ENCODE measurements around the gene ARL16. TPM values are rescaled to one million over a fixed set of nuclear protein-coding genes. Genes with fewer than 3 reads are reported as not detected.

ARL16 gene
- total RNA-seq, 1 donor from 2014 or later = 24.1 TPM

GRCh38 chr17:81722184-81723120 lies 38.9 kb upstream of the ARL16 start:
- H3K36me3 ChIP-seq = no peaks in the 10 kb centered on the region
- H3K27me3 ChIP-seq = no peaks in the 10 kb centered on the region
- intact Hi-C loops (cut with DNase I) = no loop called here
- H3K4me3 ChIP-seq = no peak overlapping the region
- no peak for TF ChIP-seq POLR2A (IDR thresholded peaks at IDR 0.05)
- TF ChIP-seq POLR2AphosphoS5 (IDR thresholded peaks at IDR 0.05; ENCODE audit: insufficient read depth in 1 of 2, low read depth in 1 of 2) = peak; percentile 29 to 56
- no peak overlapping the region for H3K27ac ChIP-seq
- H3K4me1 ChIP-seq = peaks cover 12% of the 10 kb centered on the region
- no peaks in the 10 kb centered on the region for H3K9me3 ChIP-seq
- no peak for DNase-seq (ENCODE audit: extremely low spot score in 2 of 2)

- peaks cover 12% of the 10 kb centered on the region for H3K4me1 ChIP-seq
- DNase-seq (ENCODE audit: extremely low spot score in 2 of 2) = no peak
- no peak overlapping the region for H3K4me3 ChIP-seq
- TF ChIP-seq POLR2A (IDR thresholded peaks at IDR 0.05) (no peak), CTCF (IDR thresholded peaks at IDR 0.05) (no peak), POLR2AphosphoS5 (IDR thresholded peaks at IDR 0.05; ENCODE audit: insufficient read depth in 1 of 2, low read depth in 1 of 2) (no peak)
- H3K36me3 ChIP-seq = no peaks in the 10 kb centered on the region
- H3K27ac ChIP-seq = no peak overlapping the region
- H3K9me3 ChIP-seq = no peaks in the 10 kb centered on the region
- intact Hi-C loops (cut with DNase I) = no loop called here
- H3K27me3 ChIP-seq = no peaks in the 10 kb centered on the region
Measured at GRCh38 chr17:81720267-81721071, 36.9 kb upstream of the ARL16 start.

GRCh38 chr17:81719410-81720266 lies 36.0 kb upstream of the ARL16 start:
- intact Hi-C loops (cut with DNase I) = no loop called here
- no peaks in the 10 kb centered on the region for H3K9me3 ChIP-seq
- no peak overlapping the region for H3K27ac ChIP-seq
- DNase-seq (ENCODE audit: extremely low spot score in 2 of 2) = no peak
- H3K27me3 ChIP-seq = no peaks in the 10 kb centered on the region
- H3K36me3 ChIP-seq = no peaks in the 10 kb centered on the region
- TF ChIP-seq POLR2AphosphoS5 (IDR thresholded peaks at IDR 0.05; ENCODE audit: insufficient read depth in 1 of 2, low read depth in 1 of 2) (no peak), POLR2A (IDR thresholded peaks at IDR 0.05) (no peak), CTCF (IDR thresholded peaks at IDR 0.05) (no peak)
- H3K4me1 ChIP-seq = peaks cover 12% of the 10 kb centered on the region
- H3K4me3 ChIP-seq = no peak overlapping the region

GRCh38 chr17:81717766-81718089 lies 34.1 kb upstream of the ARL16 start:
- TF ChIP-seq POLR2A (IDR thresholded peaks at IDR 0.05) = no peak
- TF ChIP-seq CTCF (IDR thresholded peaks at IDR 0.05) = no peak
- TF ChIP-seq POLR2AphosphoS5 (IDR thresholded peaks at IDR 0.05; ENCODE audit: insufficient read depth in 1 of 2, low read depth in 1 of 2) = no peak
- Histone ChIP-seq H3K4me3 (no peak overlapping the region), H3K27me3 (no peaks in the 10 kb centered on the region), H3K27ac (no peak overlapping the region), H3K36me3 (no peaks in the 10 kb centered on the region), H3K4me1 (peaks cover 21% of the 10 kb centered on the region), H3K9me3 (no peaks in the 10 kb centered on the region)
- DNase-seq (ENCODE audit: extremely low spot score in 2 of 2) = no peak
- intact Hi-C loops (cut with DNase I) = no loop called here
